Osteoblast (primary cell): ENCODE data around the gene MLXIP. TPM values are rescaled to one million over a fixed set of nuclear protein-coding genes. Genes with fewer than 3 reads are reported as not detected.

Experiments
- DNase-seq: peaks from one replicate; pipeline ENCODE4 v3.0.0; 2011; ENCODE audit warnings: low spot score, mixed read lengths; ENCODE audit not compliant: insufficient read length; ENCODE audit errors: missing footprints
- H2AFZ ChIP-seq: 2 replicates; pipeline ENCODE4 v1.6.0; 2011; ENCODE audit warnings: mild to moderate bottlenecking, low read length
- H3K27ac ChIP-seq: 2 replicates; pipeline ENCODE4 v1.5.1; 2011; ENCODE audit warnings: mild to moderate bottlenecking, low read depth, low read length, moderate library complexity
- H3K27me3 ChIP-seq: 2 replicates; pipeline ENCODE4 v1.6.0; 2012; ENCODE audit warnings: mild to moderate bottlenecking, control low read depth, inconsistent platforms, low read length, moderate library complexity; ENCODE audit not compliant: insufficient read depth
- H3K36me3 ChIP-seq: 2 replicates; pipeline ENCODE4 v1.5.1; 2011; ENCODE audit warnings: mild to moderate bottlenecking, low read length, control low read depth, moderate library complexity; ENCODE audit not compliant: insufficient read depth
- H3K4me1 ChIP-seq: 2 replicates; pipeline ENCODE4 v1.5.1; 2011; ENCODE audit warnings: mild to moderate bottlenecking, low read length, control low read depth, moderate library complexity; ENCODE audit not compliant: insufficient read depth
- H3K4me2 ChIP-seq: 2 replicates; pipeline ENCODE4 v1.6.0; 2011; ENCODE audit warnings: mild to moderate bottlenecking, low read length; ENCODE audit not compliant: insufficient read depth
- H3K4me3 ChIP-seq: fragments of 200-600 bp; sonication (generic); 3 replicates; pipeline ENCODE4 v1.5.1; 2012; ENCODE audit warnings: mild to moderate bottlenecking, low read length, inconsistent platforms; ENCODE audit not compliant: insufficient read depth
- H3K79me2 ChIP-seq: 2 replicates; pipeline ENCODE4 v1.6.0; 2012; ENCODE audit warnings: mild to moderate bottlenecking, low read length, control low read depth, inconsistent platforms; ENCODE audit not compliant: insufficient read depth
- H3K9me3 ChIP-seq: 2 replicates; pipeline ENCODE4 v1.5.1; 2011; ENCODE audit warnings: low read depth, low read length, control low read depth
- H4K20me1 ChIP-seq: 2 replicates; pipeline ENCODE4 v1.6.0; 2012; ENCODE audit warnings: mild to moderate bottlenecking, low read length, control low read depth; ENCODE audit not compliant: insufficient read depth
- CTCF ChIP-seq: IDR thresholded peaks from 2 replicates; pipeline ENCODE4 v1.5.1; 2011; ENCODE audit warnings: mild to moderate bottlenecking, low read depth, low read length, moderate library complexity; ENCODE audit errors: extremely low read depth
- total RNA-seq: library from RNA; depleted of rRNA; stranded (reverse); fragments of >200 nt; gene quantifications from 2 replicates; pipeline ENCODE4 v1.2.3, GENCODE V29; 2012

MLXIP gene
- total RNA-seq, 1 donor: 14.1 TPM

- peak; percentile 95 for DNase-seq
- no peak for TF ChIP-seq CTCF
- Histone ChIP-seq H3K36me3 (peaks cover 5% of the 10 kb centered on the region), H3K27ac (peak overlapping the region; percentile 98), H3K9me3 (no peaks in the 10 kb centered on the region), H3K79me2 (no peaks in the 10 kb centered on the region), H3K4me3 (peak overlapping the region; percentile 48), H2AFZ (peak overlapping the region; percentile 83), H3K4me2 (peak overlapping the region; percentile 55), H3K4me1 (peaks cover 39% of the 10 kb centered on the region), H4K20me1 (no peaks in the 10 kb centered on the region), H3K27me3 (no peaks in the 10 kb centered on the region)
These were observed 15.5 kb upstream of the MLXIP start for GRCh38 chr12:122062832-122063693.

- Histone ChIP-seq H4K20me1 (no peaks in the 10 kb centered on the region), H3K36me3 (peaks cover 5% of the 10 kb centered on the region), H3K4me3 (peak overlapping the region; percentile 48), H3K27ac (peak overlapping the region; percentile 98), H3K9me3 (no peaks in the 10 kb centered on the region), H2AFZ (peak overlapping the region; percentile 83), H3K27me3 (no peaks in the 10 kb centered on the region), H3K4me1 (peaks cover 44% of the 10 kb centered on the region), H3K79me2 (no peaks in the 10 kb centered on the region), H3K4me2 (peak overlapping the region; percentile 55)
- DNase-seq: no peak
- TF ChIP-seq CTCF: no peak
These were observed 14.9 kb upstream of the MLXIP start for GRCh38 chr12:122063694-122064024.

GRCh38 chr12:122064025-122064777, 14.4 kb upstream of the MLXIP start:
- Histone ChIP-seq H3K36me3 (peaks cover 3% of the 10 kb centered on the region), H4K20me1 (no peaks in the 10 kb centered on the region), H3K27me3 (no peaks in the 10 kb centered on the region), H3K9me3 (no peaks in the 10 kb centered on the region), H3K4me3 (no peak overlapping the region), H3K79me2 (no peaks in the 10 kb centered on the region), H2AFZ (peak overlapping the region; percentile 66), H3K27ac (peak overlapping the region; percentile 98), H3K4me2 (peak overlapping the region; percentile 77), H3K4me1 (peaks cover 44% of the 10 kb centered on the region)
- peak; percentile 45 for TF ChIP-seq CTCF
- DNase-seq: peak; percentile 91
